Kidney (tissue), 14 donors: ENCODE measurements around the gene SGF29. TPM values are rescaled to one million over a fixed set of nuclear protein-coding genes. Genes with fewer than 3 reads are reported as not detected.
A peak's percentile ranks its signal among the peaks of the same experiment; 100 is the strongest.

Experiments used
- DNase-seq, 5 donors: peaks; one replicate each; pipeline ENCODE4 v3.0.0-alpha.2; 2013 to 2020
- FAIRE-seq: peaks from 2 replicates; lab custom pipeline; 2012; peaks lifted over from hg19 to GRCh38; lab: Jason Lieb, UNC
- H3K27ac ChIP-seq, 2 donors: one replicate each; pipeline ENCODE4 v1.7.0; 2013; ENCODE audit warnings: low read depth in 2 of 2, low read length in 2 of 2, inconsistent platforms in 1 of 2
- H3K27me3 ChIP-seq: one replicate; pipeline ENCODE4 v1.7.1; 2013; ENCODE audit warnings: low read length, inconsistent platforms; ENCODE audit not compliant: control insufficient read depth, insufficient read depth
- H3K36me3 ChIP-seq, 3 donors: one replicate each; pipeline versions ENCODE4 v1.7.0 to v1.7.1; 2013; ENCODE audit warnings: low read length in 3 of 3, control low read depth in 1 of 3, inconsistent platforms in 1 of 3; ENCODE audit not compliant: insufficient read depth in 3 of 3, control insufficient read depth in 2 of 3
- H3K4me1 ChIP-seq, 3 donors: one replicate each; pipeline versions ENCODE4 v1.7.0 to v1.7.1; 2013; ENCODE audit warnings: low read length in 3 of 3, inconsistent platforms in 1 of 3, low read depth in 1 of 3; ENCODE audit not compliant: control insufficient read depth in 2 of 3, insufficient read depth in 2 of 3
- H3K4me3 ChIP-seq, 3 donors: one replicate each; pipeline versions ENCODE4 v1.7.0 to v1.8.1; 2013; ENCODE audit warnings: low read length in 3 of 3, control low read depth in 1 of 3, inconsistent platforms in 1 of 3
- H3K9ac ChIP-seq, 3 donors: one replicate each; pipeline versions ENCODE4 v1.7.0 to v1.7.1; 2013; ENCODE audit warnings: low read length in 3 of 3, control low read depth in 1 of 3, inconsistent platforms in 1 of 3
- H3K9me3 ChIP-seq, 3 donors: one replicate each; pipeline versions ENCODE4 v1.7.0 to v1.7.1; 2013; ENCODE audit warnings: low read length in 3 of 3, control low read depth in 1 of 3, inconsistent platforms in 1 of 3; ENCODE audit not compliant: control insufficient read depth in 2 of 3, insufficient read depth in 1 of 3
- intact Hi-C: fragments of 100-400 bp; cut with DNase I; formaldehyde crosslinking; loops from one replicate; pipeline ENCODE4 v1.11.1; 2022
- polyA plus RNA-seq: library from polyadenylated mRNA; stranded (reverse); fragments of 350-450 nt; fragmentation: Illumina TruSeq; extraction: RNeasy Lipid Tissue Mini Kit (QIAGEN cat#74804); gene quantifications from one replicate; pipeline ENCODE4 v1.2.3, GENCODE V29; 2014; ENCODE audit warnings: low read depth, low replicate concordance; ENCODE audit not compliant: insufficient read depth
- total RNA-seq: library from RNA; stranded (reverse); fragmentation: NEBNext Ultra II Directional; extraction: Animal tissue kit (Norgen Biotek cat#: 25700); gene quantifications from one replicate; pipeline ENCODE4 v1.2.1, GENCODE V29; 2021
- TF ChIP-seq, protein P1 (sequence below): IDR thresholded peaks from 3 replicates; pipeline ENCODE4 v1.5.1; 2012; ENCODE audit warnings: mild to moderate bottlenecking, moderate library complexity, borderline replicate concordance; ENCODE audit not compliant: insufficient read depth; ENCODE audit errors: extremely low read depth
- donor health status: control.
- donor health status: control.
- donor health status: control.
- donor health status: control.
- donor health status: control.
- donor health status: DM: yes; HTN: yes; CAD: no.
- donor health status: Normal renal cell carcinoma (clear cell type).

Gene SGF29
- total and polyA plus RNA-seq, 2 donors from 2014 or later = 20.6 to 28.5 TPM

DNA sequence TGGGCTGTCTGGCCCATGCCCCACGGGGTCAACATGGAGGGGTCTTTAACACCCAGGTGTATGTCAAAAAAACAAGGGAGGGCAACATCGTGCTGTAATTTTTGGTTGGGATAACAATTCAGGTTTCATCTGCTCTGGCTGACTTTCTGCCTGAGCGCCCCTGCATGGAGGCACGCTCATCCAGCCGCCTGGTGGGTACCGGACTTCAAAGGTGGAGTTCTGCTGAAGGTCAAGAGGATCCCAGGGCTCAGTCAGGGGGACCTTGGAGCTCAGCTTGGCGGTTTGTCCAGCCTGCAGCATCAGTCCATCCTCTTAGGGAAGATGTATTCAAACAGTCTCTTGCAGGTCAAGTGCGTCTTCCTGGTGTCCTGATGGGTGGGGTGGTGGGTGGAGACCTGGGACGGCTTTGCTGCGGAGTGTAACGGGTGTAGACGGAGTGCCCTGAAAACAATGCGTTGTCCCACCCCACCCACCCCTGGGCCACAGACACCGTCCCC lies 5.4 kb upstream of the SGF29 start:
- Histone ChIP-seq H3K9ac (no peak overlapping the region), H3K9me3 (no peaks in the 10 kb centered on the region), H3K27ac (no peak overlapping the region), H3K4me3 (no peak overlapping the region), H3K27me3 (no peaks in the 10 kb centered on the region), H3K36me3 (no peaks in the 10 kb centered on the region), H3K4me1 (no peaks in the 10 kb centered on the region)
- no peak for DNase-seq
- no peak for FAIRE-seq
- intact Hi-C loops = loop anchor here (10.0 kb wide), 1 partner anchor 54 kb away; the partner anchor contains the start of genes APOBR and CLN3
- TF ChIP-seq, protein P1, sequence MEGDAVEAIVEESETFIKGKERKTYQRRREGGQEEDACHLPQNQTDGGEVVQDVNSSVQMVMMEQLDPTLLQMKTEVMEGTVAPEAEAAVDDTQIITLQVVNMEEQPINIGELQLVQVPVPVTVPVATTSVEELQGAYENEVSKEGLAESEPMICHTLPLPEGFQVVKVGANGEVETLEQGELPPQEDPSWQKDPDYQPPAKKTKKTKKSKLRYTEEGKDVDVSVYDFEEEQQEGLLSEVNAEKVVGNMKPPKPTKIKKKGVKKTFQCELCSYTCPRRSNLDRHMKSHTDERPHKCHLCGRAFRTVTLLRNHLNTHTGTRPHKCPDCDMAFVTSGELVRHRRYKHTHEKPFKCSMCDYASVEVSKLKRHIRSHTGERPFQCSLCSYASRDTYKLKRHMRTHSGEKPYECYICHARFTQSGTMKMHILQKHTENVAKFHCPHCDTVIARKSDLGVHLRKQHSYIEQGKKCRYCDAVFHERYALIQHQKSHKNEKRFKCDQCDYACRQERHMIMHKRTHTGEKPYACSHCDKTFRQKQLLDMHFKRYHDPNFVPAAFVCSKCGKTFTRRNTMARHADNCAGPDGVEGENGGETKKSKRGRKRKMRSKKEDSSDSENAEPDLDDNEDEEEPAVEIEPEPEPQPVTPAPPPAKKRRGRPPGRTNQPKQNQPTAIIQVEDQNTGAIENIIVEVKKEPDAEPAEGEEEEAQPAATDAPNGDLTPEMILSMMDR = no peak

DNA sequence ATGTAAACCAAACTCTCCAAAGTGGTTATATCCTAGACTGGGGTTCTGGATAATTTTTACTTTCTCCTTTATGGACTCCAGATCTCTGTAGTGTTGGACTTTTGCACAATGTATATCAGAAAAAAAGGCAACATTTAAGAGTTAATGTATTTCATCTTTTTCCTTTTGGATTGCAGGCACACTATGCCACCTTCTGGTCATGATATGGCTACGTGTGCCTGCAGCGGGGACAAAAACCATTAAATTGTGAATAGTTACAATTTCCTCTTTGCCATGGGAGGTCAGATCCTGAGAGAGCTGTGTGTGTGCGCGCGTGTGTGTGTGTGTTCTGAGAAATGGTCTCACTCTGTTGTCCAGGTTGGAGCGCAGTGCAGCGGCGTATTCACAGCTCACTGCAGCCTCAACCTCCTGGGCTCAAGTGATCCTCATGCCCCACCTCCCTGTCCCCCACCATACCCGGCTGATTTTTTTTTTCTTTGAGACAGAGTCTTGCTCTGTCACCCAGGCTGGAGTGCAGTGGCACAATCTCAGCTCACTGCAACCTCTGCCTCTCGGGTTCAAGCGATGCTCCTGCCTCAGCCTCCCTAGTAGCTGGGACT lies 4.3 kb upstream of the SGF29 start:
- TF ChIP-seq, protein P1 = peak; percentile 43
- Histone ChIP-seq H3K27me3 (no peaks in the 10 kb centered on the region), H3K9ac (no peak overlapping the region), H3K27ac (no peak overlapping the region), H3K4me3 (no peak overlapping the region), H3K9me3 (no peaks in the 10 kb centered on the region), H3K4me1 (peaks cover 0 to under 1% (median 0%) of the 10 kb centered on the region in 3 donors), H3K36me3 (no peaks in the 10 kb centered on the region)
- FAIRE-seq (no peak), DNase-seq (peak in 1 of 5 donors; percentile 46)
- intact Hi-C loops = loop anchor here (10.0 kb wide), 1 partner anchor 55 kb away; the partner anchor contains the start of genes APOBR and CLN3

DNA sequence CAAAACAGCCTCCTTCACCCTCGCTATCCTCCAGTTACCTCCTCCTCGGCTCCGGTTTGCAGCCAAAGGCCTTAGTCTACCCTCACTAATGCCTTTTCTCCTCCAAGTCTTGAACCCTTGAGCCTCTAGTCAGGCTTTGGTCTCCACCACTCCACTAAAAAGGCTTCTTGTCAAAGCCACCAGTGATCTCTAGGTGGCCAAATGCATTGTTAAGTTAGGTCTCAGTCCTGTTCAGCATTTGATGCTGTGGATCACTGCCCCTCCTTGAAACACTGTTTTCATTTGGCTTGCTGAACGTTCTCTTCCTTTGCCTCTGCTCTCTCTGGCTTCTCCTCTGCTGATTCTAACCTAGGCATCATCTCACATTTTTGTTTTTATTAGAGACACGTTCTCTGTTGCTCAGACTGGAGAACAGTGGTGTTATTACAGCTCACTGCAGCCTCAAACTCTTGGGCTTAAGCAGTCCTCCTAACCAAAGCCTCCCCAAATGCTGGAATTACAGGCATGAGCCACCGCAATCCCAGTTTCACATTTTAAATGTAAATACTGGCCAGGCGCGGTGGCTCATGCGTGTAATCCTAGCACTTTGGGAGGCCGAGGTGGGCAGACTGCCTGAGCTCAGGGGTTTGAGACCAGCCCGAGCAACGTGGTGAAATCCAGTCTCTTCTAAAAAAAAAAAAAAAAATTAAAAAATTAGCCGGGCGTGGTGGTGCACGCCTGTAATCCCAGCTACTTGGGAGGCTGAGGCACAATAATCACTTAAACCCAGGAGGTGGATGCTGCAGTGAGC lies 1.1 kb downstream of the SGF29 start:
- FAIRE-seq (no peak), DNase-seq (no peak)
- Histone ChIP-seq H3K36me3 (peaks cover 3 to 5% (median 4%) of the 10 kb centered on the region in 3 donors), H3K27me3 (no peaks in the 10 kb centered on the region), H3K9ac (peak overlapping the region in 1 of 3 donors; percentile 48), H3K27ac (no peak overlapping the region), H3K4me3 (peak overlapping the region; percentile 58 to 91 (median 69)), H3K4me1 (peaks cover 0 to 5% (median 0%) of the 10 kb centered on the region in 3 donors), H3K9me3 (no peaks in the 10 kb centered on the region)
- intact Hi-C loops = no loop called here
- TF ChIP-seq, protein P1 = no peak
